PC-3 (cell line): Measurements from ENCODE around the gene MYH7B. TPM values are rescaled to one million over a fixed set of nuclear protein-coding genes. Genes with fewer than 3 reads are reported as not detected.

Experiments
- ATAC-seq: fragments of 200-7000 bp; cut with Tn5 transposase; 2 replicates; pipeline ENCODE4 v1.9.1; 2020; ENCODE audit warnings: mild to moderate bottlenecking, moderate library complexity
- BruUV-seq: library from RNA; stranded (reverse); fragments of 400-500 nt; replicated peaks from 2 replicates; lab custom pipeline; 2021; lab: Mats Ljungman, UMichigan
- CTCF ChIA-PET: fragments of 300-600 bp; sonication (Branson Sonifier 250); formaldehyde crosslinking; loops from one replicate; lab custom pipeline; 2022; ENCODE audit warnings: antibody characterized with exemption; lab: Charles Lee
- POLR2A ChIA-PET: fragments of 300-600 bp; sonication (Branson Sonifier 250); formaldehyde crosslinking; loops from one replicate; lab custom pipeline; 2022; ENCODE audit warnings: antibody characterized with exemption; ENCODE audit not compliant: unreplicated experiment; lab: Charles Lee
- DNase-seq: peaks from one replicate; pipeline ENCODE4 v3.0.0-alpha.2; 2015
- H2AFZ ChIP-seq: fragments of 300-600 bp; sonication (generic); 2 replicates; pipeline ENCODE4 v1.6.0; 2016; ENCODE audit warnings: antibody characterized with exemption, low read length
- H3F3A ChIP-seq: fragments of 300-600 bp; sonication (generic); one replicate; pipeline ENCODE4 v1.6.0; 2017; ENCODE audit warnings: antibody characterized with exemption, low read length, control low read depth, mild to moderate bottlenecking; ENCODE audit not compliant: unreplicated experiment
- H3K27ac ChIP-seq: fragments of 300-600 bp; sonication (generic); 2 replicates; pipeline ENCODE4 v1.5.1; 2016; ENCODE audit warnings: mild to moderate bottlenecking, low read length
- H3K27me3 ChIP-seq: fragments of 300-600 bp; sonication (generic); 2 replicates; pipeline ENCODE4 v1.6.1; 2016; ENCODE audit warnings: low read length, mixed read lengths
- H3K36me3 ChIP-seq: fragments of 300-600 bp; sonication (generic); 2 replicates; pipeline ENCODE4 v1.6.1; 2016; ENCODE audit warnings: low read depth, mixed run types, low read length, mixed read lengths
- H3K4me1 ChIP-seq: fragments of 300-600 bp; sonication (generic); 2 replicates; pipeline ENCODE4 v1.5.1; 2016; ENCODE audit warnings: low read length; ENCODE audit not compliant: insufficient read depth
- H3K4me2 ChIP-seq: fragments of 300-600 bp; sonication (generic); 2 replicates; pipeline ENCODE4 v1.6.0; 2016; ENCODE audit warnings: low read length
- H3K4me3 ChIP-seq: fragments of 300-600 bp; sonication (generic); 2 replicates; pipeline ENCODE4 v1.5.1; 2016; ENCODE audit warnings: mild to moderate bottlenecking, low read length, mixed read lengths
- H3K79me2 ChIP-seq: fragments of 300-600 bp; sonication (generic); 2 replicates; pipeline ENCODE4 v1.6.1; 2017; ENCODE audit warnings: low read length, mixed read lengths
- H3K9ac ChIP-seq: fragments of 300-600 bp; sonication (generic); 2 replicates; pipeline ENCODE4 v1.6.0; 2016; ENCODE audit warnings: mild to moderate bottlenecking, low read length
- H3K9me2 ChIP-seq: fragments of 300-600 bp; sonication (generic); replicated peaks from 2 replicates; pipeline ENCODE4 v1.6.1; 2016; ENCODE audit warnings: mixed run types, low read length, mixed read lengths
- H3K9me3 ChIP-seq: fragments of 300-600 bp; sonication (generic); 2 replicates; pipeline ENCODE4 v1.6.1; 2016; ENCODE audit warnings: low read length, mixed read lengths
- H4K20me1 ChIP-seq: fragments of 300-600 bp; sonication (generic); 2 replicates; pipeline ENCODE4 v1.6.1; 2016; ENCODE audit warnings: low read length, mixed read lengths
- CTCF ChIP-seq: fragments of 300-600 bp; sonication (generic); conservative IDR thresholded peaks from 2 replicates; pipeline ENCODE4 v1.5.1; 2017; ENCODE audit warnings: antibody characterized with exemption, low read depth, mild to moderate bottlenecking, low read length
- EZH2 ChIP-seq: fragments of 300-600 bp; sonication (generic); IDR thresholded peaks from one replicate; pipeline ENCODE4 v1.6.1; 2017; ENCODE audit warnings: antibody characterized with exemption, mild to moderate bottlenecking, low read length; ENCODE audit not compliant: unreplicated experiment
- EZH2phosphoT487 ChIP-seq: fragments of 300-600 bp; sonication (generic); IDR thresholded peaks from 2 replicates; pipeline ENCODE4 v1.6.1; 2018; ENCODE audit warnings: mild to moderate bottlenecking, antibody characterized with exemption, low read length, borderline replicate concordance
- intact Hi-C: fragments of 100-400 bp; cut with micrococcal nuclease; formaldehyde crosslinking; loops from 2 replicates; pipeline ENCODE4 v1.9.0; 2023
- total RNA-seq: library from RNA; depleted of rRNA; stranded (reverse); fragments of >200 nt; gene quantifications from 2 replicates; pipeline ENCODE4 v1.2.3, GENCODE V29; 2014

MYH7B gene
- total RNA-seq, 1 experiment from 2014 or later, result 0.04 TPM

- BruUV-seq, result no TSS peak
- H3K9ac ChIP-seq, result no peak overlapping the region
- ATAC-seq (peak; percentile 47), DNase-seq (peak; percentile 58)
- H3K4me3 ChIP-seq, result no peak overlapping the region
- no peak overlapping the region for H3K4me2 ChIP-seq
- no peaks in the 10 kb centered on the region for H3K9me2 ChIP-seq
- peaks cover 3% of the 10 kb centered on the region for H3F3A ChIP-seq
- ChIA-PET CTCF (interaction anchor here (1.0 to 2.1 kb wide), 2 partner anchors 72 to 74 kb away, joined by 4 to 14 read pairs; no protein-coding TSS in a partner anchor), POLR2A (no interaction called here)
- H3K27ac ChIP-seq, result no peak overlapping the region
- TF ChIP-seq EZH2 (no peak), CTCF (peak; percentile 24)
- H4K20me1 ChIP-seq, result no peaks in the 10 kb centered on the region
- intact Hi-C loops, result no loop called here
- peaks cover 10% of the 10 kb centered on the region; the same call in 1 of the 2 replicates for H3K36me3 ChIP-seq
- H3K9me3 ChIP-seq, result no peaks in the 10 kb centered on the region
- peaks cover 5% of the 10 kb centered on the region for H3K79me2 ChIP-seq
- H3K4me1 ChIP-seq, result peaks cover 45% of the 10 kb centered on the region
- no peaks in the 10 kb centered on the region for H3K27me3 ChIP-seq
- no peak overlapping the region for H2AFZ ChIP-seq
These were observed 7.6 kb upstream of the MYH7B start for GRCh38 chr20:34948030-34948429.

- H3K79me2 ChIP-seq, result peaks cover 10% of the 10 kb centered on the region
These were observed 6.5 kb upstream of the MYH7B start for GRCh38 chr20:34949120-34949519.

GRCh38 chr20:34951252-34951651 is 4.4 kb upstream of the MYH7B start:
- Histone ChIP-seq H3K4me2 (no peak overlapping the region), H3K9me3 (no peaks in the 10 kb centered on the region), H3K9ac (no peak overlapping the region), H2AFZ (no peak overlapping the region), H3K27me3 (no peaks in the 10 kb centered on the region), H3K4me1 (peaks cover 28% of the 10 kb centered on the region), H3F3A (no peaks in the 10 kb centered on the region), H4K20me1 (no peaks in the 10 kb centered on the region), H3K36me3 (peaks cover 8% of the 10 kb centered on the region; the same call in 1 of the 2 replicates), H3K4me3 (no peak overlapping the region), H3K9me2 (no peaks in the 10 kb centered on the region), H3K27ac (no peak overlapping the region), H3K79me2 (peaks cover 22% of the 10 kb centered on the region)
- no TSS peak for BruUV-seq
- CTCF ChIA-PET, result interaction anchor here (0.8 kb wide), 1 partner anchor 77 kb away, joined by 4 read pairs; no protein-coding TSS in a partner anchor
- POLR2A ChIA-PET, result no interaction called here
- intact Hi-C loops, result no loop called here
- no peak for ATAC-seq
- DNase-seq, result no peak
- TF ChIP-seq EZH2, result no peak
- no peak for TF ChIP-seq EZH2phosphoT487
- TF ChIP-seq CTCF, result no peak

More at GRCh38 chr20:34949120-34949519, 6.5 kb upstream of the MYH7B start:
- H4K20me1 ChIP-seq, result no peaks in the 10 kb centered on the region
- peaks cover 8% of the 10 kb centered on the region; the same call in 1 of the 2 replicates for H3K36me3 ChIP-seq
- BruUV-seq, result no TSS peak
- TF ChIP-seq EZH2 (no peak), EZH2phosphoT487 (no peak)
- peaks cover 37% of the 10 kb centered on the region for H3K4me1 ChIP-seq
- DNase-seq (no peak), ATAC-seq (no peak)
- no peaks in the 10 kb centered on the region for H3K9me2 ChIP-seq
- no peak overlapping the region for H3K4me3 ChIP-seq
- CTCF ChIA-PET, result interaction anchor here (2.1 kb wide), 1 partner anchor 75 kb away, joined by 14 read pairs; no protein-coding TSS in a partner anchor
- H3K4me2 ChIP-seq, result no peak overlapping the region
- no peak overlapping the region for H2AFZ ChIP-seq
- no peak overlapping the region for H3K9ac ChIP-seq
- H3F3A ChIP-seq, result peaks cover 3% of the 10 kb centered on the region
- intact Hi-C loops, result no loop called here
- H3K9me3 ChIP-seq, result no peaks in the 10 kb centered on the region
- H3K27ac ChIP-seq, result no peak overlapping the region
- H3K27me3 ChIP-seq, result no peaks in the 10 kb centered on the region
- POLR2A ChIA-PET, result no interaction called here
